ENCODE results near the gene ABLIM2.
A peak's percentile ranks its signal among the peaks of the same experiment; 100 is the strongest.

Gene ABLIM2

GRCh38 chr4:8158710-8159536 lies at the start of gene ABLIM2:
ABLIM2 (minus strand) TSS chr4:8158813; CDS start chr4:8158689, 124 bp downstream.
- TF ChIP-seq ZNF274 (IDR thresholded peaks at IDR 0.05; ENCODE audit: low read depth, low read length), result no peak
- H3K4me3 ChIP-seq (ENCODE audit: low read length), result peak within 1 kb of the TSS; percentile 88; the same call in 1 of the 2 replicates

GRCh38 chr4:8207314-8207713 lies 48.7 kb upstream of the ABLIM2 start:
- no peak overlapping the region for H3K4me3 ChIP-seq (ENCODE audit: low read length)
- TF ChIP-seq ZNF274 (IDR thresholded peaks at IDR 0.05; ENCODE audit: low read depth, low read length), result no peak

GRCh38 chr4:8205749-8206611 lies 47.4 kb upstream of the ABLIM2 start:
- no peak overlapping the region for H3K4me3 ChIP-seq (ENCODE audit: low read length)
- TF ChIP-seq ZNF274 (IDR thresholded peaks at IDR 0.05; ENCODE audit: low read depth, low read length), result no peak

- TF ChIP-seq ZNF274 (IDR thresholded peaks at IDR 0.05; ENCODE audit: low read depth, low read length), result no peak
Observed at GRCh38 chr4:8205241-8205707, 46.7 kb upstream of the ABLIM2 start.

GRCh38 chr4:8204576-8205227 lies 46.1 kb upstream of the ABLIM2 start:
- no peak overlapping the region for H3K4me3 ChIP-seq (ENCODE audit: low read length)
- no peak for TF ChIP-seq ZNF274 (IDR thresholded peaks at IDR 0.05; ENCODE audit: low read depth, low read length)

More at GRCh38 chr4:8205241-8205707, 46.7 kb upstream of the ABLIM2 start:
- no peak overlapping the region for H3K4me3 ChIP-seq (ENCODE audit: low read length)

GRCh38 chr4:8203817-8204216 lies 45.2 kb upstream of the ABLIM2 start:
- TF ChIP-seq ZNF274 (IDR thresholded peaks at IDR 0.05; ENCODE audit: low read depth, low read length), result no peak
- H3K4me3 ChIP-seq (ENCODE audit: low read length), result no peak overlapping the region

GRCh38 chr4:8203052-8203401 lies 44.4 kb upstream of the ABLIM2 start:
- H3K4me3 ChIP-seq (ENCODE audit: low read length), result peak overlapping the region; percentile 83; the same call in 1 of the 2 replicates
- TF ChIP-seq ZNF274 (IDR thresholded peaks at IDR 0.05; ENCODE audit: low read depth, low read length), result no peak

- no peak for TF ChIP-seq ZNF274 (IDR thresholded peaks at IDR 0.05; ENCODE audit: low read depth, low read length)
- peak overlapping the region; percentile 83; the same call in 1 of the 2 replicates for H3K4me3 ChIP-seq (ENCODE audit: low read length)
Observed at GRCh38 chr4:8202108-8203051, 43.8 kb upstream of the ABLIM2 start.

GRCh38 chr4:8201321-8201781 lies 42.7 kb upstream of the ABLIM2 start:
- H3K4me3 ChIP-seq (ENCODE audit: low read length), result peak overlapping the region; percentile 83; the same call in 1 of the 2 replicates
- TF ChIP-seq ZNF274 (IDR thresholded peaks at IDR 0.05; ENCODE audit: low read depth, low read length), result no peak

- no peak for TF ChIP-seq ZNF274 (IDR thresholded peaks at IDR 0.05; ENCODE audit: low read depth, low read length)
- H3K4me3 ChIP-seq (ENCODE audit: low read length), result peak overlapping the region; percentile 83; the same call in 1 of the 2 replicates
Observed at GRCh38 chr4:8200302-8200975, 41.8 kb upstream of the ABLIM2 start.

GRCh38 chr4:8199594-8200301 lies 41.1 kb upstream of the ABLIM2 start:
- no peak for TF ChIP-seq ZNF274 (IDR thresholded peaks at IDR 0.05; ENCODE audit: low read depth, low read length)
- peak overlapping the region; percentile 83; the same call in 1 of the 2 replicates for H3K4me3 ChIP-seq (ENCODE audit: low read length)

All from GM08714 (cell line).